ENCODE data around the gene PPIP5K2.

DNA sequence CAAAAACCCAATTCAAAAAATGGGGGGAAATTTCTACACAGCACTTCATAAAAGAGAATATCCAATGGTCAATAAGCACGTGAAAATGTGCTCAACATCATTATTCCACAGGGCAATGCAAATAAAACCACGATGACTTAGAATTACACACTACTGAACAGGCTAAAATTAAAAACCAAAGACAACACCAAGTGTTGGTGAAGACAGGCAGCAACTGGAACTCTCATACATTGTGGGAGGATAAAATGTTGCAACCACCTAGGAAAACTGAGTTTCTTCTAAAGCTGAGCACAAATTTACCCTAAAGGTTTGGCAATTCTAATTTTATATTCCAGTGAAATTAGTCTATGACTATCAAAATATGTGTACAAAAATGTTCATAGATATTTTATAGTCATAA is 9.7 kb upstream of the PPIP5K2 start:
- TF ChIP-seq EZH2 (IDR thresholded peaks at IDR 0.05; ENCODE audit: borderline replicate concordance, low read depth, low read length, severe bottlenecking) (no peak), FOS (IDR thresholded peaks at IDR 0.05; ENCODE audit: borderline replicate concordance, insufficient read depth, low read length) (no peak), GATA2 (IDR thresholded peaks at IDR 0.05; ENCODE audit: insufficient read depth, insufficient read length, low read depth, low read length) (no peak), POLR2A (IDR thresholded peaks at IDR 0.05; ENCODE audit: low read depth, low read length) (no peak), MYC (IDR thresholded peaks at IDR 0.05; ENCODE audit: low read depth, low read length) (no peak), POLR2AphosphoS5 (IDR thresholded peaks at IDR 0.05; ENCODE audit: insufficient read depth, low read depth, low read length) (no peak), JUN (IDR thresholded peaks at IDR 0.05; ENCODE audit: borderline replicate concordance, insufficient read depth, insufficient read length, low read depth) (no peak)
- TF ChIP-seq, protein P1, sequence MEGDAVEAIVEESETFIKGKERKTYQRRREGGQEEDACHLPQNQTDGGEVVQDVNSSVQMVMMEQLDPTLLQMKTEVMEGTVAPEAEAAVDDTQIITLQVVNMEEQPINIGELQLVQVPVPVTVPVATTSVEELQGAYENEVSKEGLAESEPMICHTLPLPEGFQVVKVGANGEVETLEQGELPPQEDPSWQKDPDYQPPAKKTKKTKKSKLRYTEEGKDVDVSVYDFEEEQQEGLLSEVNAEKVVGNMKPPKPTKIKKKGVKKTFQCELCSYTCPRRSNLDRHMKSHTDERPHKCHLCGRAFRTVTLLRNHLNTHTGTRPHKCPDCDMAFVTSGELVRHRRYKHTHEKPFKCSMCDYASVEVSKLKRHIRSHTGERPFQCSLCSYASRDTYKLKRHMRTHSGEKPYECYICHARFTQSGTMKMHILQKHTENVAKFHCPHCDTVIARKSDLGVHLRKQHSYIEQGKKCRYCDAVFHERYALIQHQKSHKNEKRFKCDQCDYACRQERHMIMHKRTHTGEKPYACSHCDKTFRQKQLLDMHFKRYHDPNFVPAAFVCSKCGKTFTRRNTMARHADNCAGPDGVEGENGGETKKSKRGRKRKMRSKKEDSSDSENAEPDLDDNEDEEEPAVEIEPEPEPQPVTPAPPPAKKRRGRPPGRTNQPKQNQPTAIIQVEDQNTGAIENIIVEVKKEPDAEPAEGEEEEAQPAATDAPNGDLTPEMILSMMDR (IDR thresholded peaks at IDR 0.05; ENCODE audit: extremely low read depth in 1 of 2, insufficient read depth in 1 of 2, low read depth in 1 of 2, low read length in 2 of 2): no peak
- TF ChIP-seq, protein P2, sequence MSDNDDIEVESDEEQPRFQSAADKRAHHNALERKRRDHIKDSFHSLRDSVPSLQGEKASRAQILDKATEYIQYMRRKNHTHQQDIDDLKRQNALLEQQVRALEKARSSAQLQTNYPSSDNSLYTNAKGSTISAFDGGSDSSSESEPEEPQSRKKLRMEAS (IDR thresholded peaks at IDR 0.05; ENCODE audit: insufficient read depth, insufficient read length): no peak
